Measurements from ENCODE around the gene SLC19A1. TPM values are rescaled to one million over a fixed set of nuclear protein-coding genes. Genes with fewer than 3 reads are reported as not detected.

Gene SLC19A1
- polyA plus RNA-seq, 1 of the 3 experiments (the other 2 are of a cell fraction) = 15.0 TPM

- Histone ChIP-seq H3K9me3 (peaks cover 3% of the 10 kb centered on the region; the same call in 1 of the 2 replicates), H3K27me3 (ENCODE audit: insufficient read depth) (no peaks in the 10 kb centered on the region), H3K4me1 (ENCODE audit: control insufficient read depth in 1 of 2, insufficient read depth in 2 of 2, low read depth in 1 of 2, low read length in 1 of 2) (no peaks in the 10 kb centered on the region), H3K4me2 (no peak overlapping the region), H4K20me1 (ENCODE audit: insufficient read depth) (peaks cover 5% of the 10 kb centered on the region; the same call in 1 of the 2 replicates), H3K9me2 (no peaks in the 10 kb centered on the region), H3K36me3 (replicated peaks in 1 of 2; ENCODE audit: control insufficient read depth in 1 of 2, insufficient read depth in 2 of 2, low read length in 1 of 2) (peaks cover 10 to 42% of the 10 kb centered on the region in 2 experiments), H2AFZ (ENCODE audit: low read depth) (no peak overlapping the region), H3K27ac (ENCODE audit: low read depth in 2 of 2, low read length in 1 of 2) (no peak overlapping the region; a peak in 1 of 4 replicates), H3F3A (replicated peaks; ENCODE audit: insufficient read depth) (peaks cover 6% of the 10 kb centered on the region), H3K79me2 (ENCODE audit: insufficient read depth) (peaks cover 2% of the 10 kb centered on the region; the same call in 1 of the 2 replicates), H3K4me3 (ENCODE audit: low read depth in 2 of 2, low read length in 1 of 2) (no peak overlapping the region), H3K9ac (no peak overlapping the region)
- WGBS (ENCODE audit: low lambda C conversion rate) = 92% methylated on average over 7 of the region's 19 CpGs
- CTCF ChIA-PET = interaction anchor here (1.4 kb wide), 1 partner anchor 36 kb away, joined by 4 read pairs; no protein-coding TSS in a partner anchor
- DNase-seq = no peak
- TF ChIP-seq YY1 (IDR thresholded peaks at IDR 0.05; ENCODE audit: low read depth) = no peak
- TF ChIP-seq USF2 (IDR thresholded peaks at IDR 0.05; ENCODE audit: borderline replicate concordance, low read depth, low read length) = no peak
- TF ChIP-seq ELF1 (IDR thresholded peaks at IDR 0.05) = no peak
- TF ChIP-seq NFIC (IDR thresholded peaks at IDR 0.05; ENCODE audit: borderline replicate concordance) = no peak
- TF ChIP-seq, protein P1, sequence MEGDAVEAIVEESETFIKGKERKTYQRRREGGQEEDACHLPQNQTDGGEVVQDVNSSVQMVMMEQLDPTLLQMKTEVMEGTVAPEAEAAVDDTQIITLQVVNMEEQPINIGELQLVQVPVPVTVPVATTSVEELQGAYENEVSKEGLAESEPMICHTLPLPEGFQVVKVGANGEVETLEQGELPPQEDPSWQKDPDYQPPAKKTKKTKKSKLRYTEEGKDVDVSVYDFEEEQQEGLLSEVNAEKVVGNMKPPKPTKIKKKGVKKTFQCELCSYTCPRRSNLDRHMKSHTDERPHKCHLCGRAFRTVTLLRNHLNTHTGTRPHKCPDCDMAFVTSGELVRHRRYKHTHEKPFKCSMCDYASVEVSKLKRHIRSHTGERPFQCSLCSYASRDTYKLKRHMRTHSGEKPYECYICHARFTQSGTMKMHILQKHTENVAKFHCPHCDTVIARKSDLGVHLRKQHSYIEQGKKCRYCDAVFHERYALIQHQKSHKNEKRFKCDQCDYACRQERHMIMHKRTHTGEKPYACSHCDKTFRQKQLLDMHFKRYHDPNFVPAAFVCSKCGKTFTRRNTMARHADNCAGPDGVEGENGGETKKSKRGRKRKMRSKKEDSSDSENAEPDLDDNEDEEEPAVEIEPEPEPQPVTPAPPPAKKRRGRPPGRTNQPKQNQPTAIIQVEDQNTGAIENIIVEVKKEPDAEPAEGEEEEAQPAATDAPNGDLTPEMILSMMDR (IDR thresholded peaks at IDR 0.05) = no peak
- TF ChIP-seq GATA2 (CRISPR knock-in tag; IDR thresholded peaks at IDR 0.05) = no peak
- POLR2A ChIA-PET = no interaction called here
Observed at GRCh38 chr21:45513003-45513717, 29.1 kb downstream of the SLC19A1 start.

- POLR2A ChIA-PET = no interaction called here
- no peaks in the 10 kb centered on the region for H3K9me3 ChIP-seq
- no peaks in the 10 kb centered on the region for H3K9me2 ChIP-seq
- no peak overlapping the region for H3K4me2 ChIP-seq
- H3F3A ChIP-seq (replicated peaks; ENCODE audit: insufficient read depth) = peaks cover 10% of the 10 kb centered on the region
- DNase-seq = no peak
- H3K27ac ChIP-seq (ENCODE audit: low read depth in 2 of 2, low read length in 1 of 2) = no peak overlapping the region; a peak in 1 of 4 replicates
- 100% methylated on average over 3 of the region's 8 CpGs for WGBS (ENCODE audit: low lambda C conversion rate)
- no peak overlapping the region for H2AFZ ChIP-seq (ENCODE audit: low read depth)
- peaks cover 6 to 42% of the 10 kb centered on the region in 2 experiments for H3K36me3 ChIP-seq (replicated peaks in 1 of 2; ENCODE audit: control insufficient read depth in 1 of 2, insufficient read depth in 2 of 2, low read length in 1 of 2)
- no peak overlapping the region for H3K9ac ChIP-seq
- H3K4me3 ChIP-seq (ENCODE audit: low read depth in 2 of 2, low read length in 1 of 2) = no peak overlapping the region
- H3K4me1 ChIP-seq (ENCODE audit: control insufficient read depth in 1 of 2, insufficient read depth in 2 of 2, low read depth in 1 of 2, low read length in 1 of 2) = no peaks in the 10 kb centered on the region
- H3K79me2 ChIP-seq (ENCODE audit: insufficient read depth) = no peaks in the 10 kb centered on the region
- CTCF ChIA-PET = interaction anchor here (1.4 kb wide), 1 partner anchor 35 kb away, joined by 4 read pairs; no protein-coding TSS in a partner anchor
- no peaks in the 10 kb centered on the region for H3K27me3 ChIP-seq (ENCODE audit: insufficient read depth)
- peaks cover 5% of the 10 kb centered on the region; the same call in 1 of the 2 replicates for H4K20me1 ChIP-seq (ENCODE audit: insufficient read depth)
- TF ChIP-seq IRF3 (IDR thresholded peaks at IDR 0.05; ENCODE audit: low read depth, low read length) = no peak
- no peak for TF ChIP-seq RFX5 (IDR thresholded peaks at IDR 0.05; ENCODE audit: low read length)
- TF ChIP-seq ZBTB33 (IDR thresholded peaks at IDR 0.05; ENCODE audit: borderline replicate concordance, low read depth) = no peak
- no peak for TF ChIP-seq TAF1 (IDR thresholded peaks at IDR 0.05; ENCODE audit: borderline replicate concordance, low read depth, low read length)
- TF ChIP-seq EP300 (IDR thresholded peaks at IDR 0.05; ENCODE audit: borderline replicate concordance in 1 of 2, low read depth in 1 of 2, low read length in 1 of 2) = no peak
- no peak for TF ChIP-seq USF2 (IDR thresholded peaks at IDR 0.05; ENCODE audit: borderline replicate concordance, low read depth, low read length)
- TF ChIP-seq, protein P1 (IDR thresholded peaks at IDR 0.05) = no peak
- TF ChIP-seq MAX (IDR thresholded peaks at IDR 0.05; ENCODE audit: low read depth) = no peak
- no peak; the same call in 1 of the 2 replicates for TF ChIP-seq POLR2AphosphoS5 (IDR thresholded peaks at IDR 0.05; ENCODE audit: low read depth, low read length)
- TF ChIP-seq TCF12 (IDR thresholded peaks at IDR 0.05) = no peak
- no peak for TF ChIP-seq YY1 (IDR thresholded peaks at IDR 0.05; ENCODE audit: low read depth)
Observed at GRCh38 chr21:45512626-45513002, 29.6 kb downstream of the SLC19A1 start.

Measured in SK-N-SH (cell line).